Keratinocyte (primary cell): ENCODE data around the gene FAM177B. TPM values are rescaled to one million over a fixed set of nuclear protein-coding genes. Genes with fewer than 3 reads are reported as not detected.

Experiments used
- DNase-seq: peaks from one replicate; pipeline ENCODE4 v3.0.0-alpha.2; 2011; ENCODE audit warnings: low read depth, missing footprints, low spot score
- FAIRE-seq: peaks from 2 replicates; lab custom pipeline; 2011; peaks lifted over from hg19 to GRCh38; lab: Jason Lieb, UNC
- H2AFZ ChIP-seq: 2 replicates; pipeline ENCODE4 v1.6.0; 2012; ENCODE audit warnings: low read length, control low read depth, inconsistent platforms; ENCODE audit not compliant: control insufficient read depth
- H3K27ac ChIP-seq: 2 replicates; pipeline ENCODE4 v1.5.1; 2011; ENCODE audit warnings: low read length; ENCODE audit not compliant: control insufficient read depth, insufficient read depth
- H3K27me3 ChIP-seq: 3 replicates; pipeline ENCODE4 v1.6.0; 2011; ENCODE audit warnings: low read length; ENCODE audit not compliant: control insufficient read depth, insufficient read depth; ENCODE audit errors: extremely low read depth
- H3K36me3 ChIP-seq, 2 experiments: 2 replicates in 1 of 2; 3 replicates in 1 of 2; pipeline ENCODE4 v1.5.1; 2011; ENCODE audit warnings: low read length in 2 of 2, mild to moderate bottlenecking in 1 of 2; ENCODE audit not compliant: control insufficient read depth in 2 of 2, insufficient read depth in 2 of 2; ENCODE audit errors: extremely low read depth in 1 of 2
- H3K4me1 ChIP-seq: 3 replicates; pipeline ENCODE4 v1.5.1; 2011; ENCODE audit warnings: low read length; ENCODE audit not compliant: control insufficient read depth, insufficient read depth; ENCODE audit errors: extremely low read depth
- H3K4me2 ChIP-seq: 3 replicates; pipeline ENCODE4 v1.6.0; 2011; ENCODE audit warnings: low read depth, low read length; ENCODE audit not compliant: control insufficient read depth, insufficient read depth; ENCODE audit errors: extremely low read depth
- H3K4me3 ChIP-seq, 3 experiments: fragments of 200-600 bp in 1 of 3; sonication (generic) in 1 of 3; 2 replicates in 2 of 3; 3 replicates in 1 of 3; pipeline ENCODE4 v1.5.1; 2011 to 2016; ENCODE audit warnings: low read length in 3 of 3, mild to moderate bottlenecking in 3 of 3, control low read depth in 2 of 3, inconsistent platforms in 1 of 3, low read depth in 1 of 3, mixed read lengths in 1 of 3, mixed run types in 1 of 3, moderate library complexity in 1 of 3; ENCODE audit not compliant: control insufficient read depth in 2 of 3, insufficient read depth in 2 of 3; ENCODE audit errors: extremely low read depth in 1 of 3
- H3K79me2 ChIP-seq: 2 replicates; pipeline ENCODE4 v1.6.0; 2012; ENCODE audit warnings: low read length; ENCODE audit not compliant: control insufficient read depth, insufficient read depth
- H3K9ac ChIP-seq: 3 replicates; pipeline ENCODE4 v1.6.0; 2011; ENCODE audit warnings: low read length; ENCODE audit not compliant: control insufficient read depth, insufficient read depth; ENCODE audit errors: extremely low read depth
- H3K9me1 ChIP-seq: 3 replicates; pipeline ENCODE4 v1.6.0; 2011; ENCODE audit warnings: low read length; ENCODE audit not compliant: control insufficient read depth, insufficient read depth; ENCODE audit errors: extremely low read depth
- H3K9me3 ChIP-seq: 2 replicates; pipeline ENCODE4 v1.5.1; 2012; ENCODE audit warnings: low read depth, low read length; ENCODE audit not compliant: control insufficient read depth
- H4K20me1 ChIP-seq: 3 replicates; pipeline ENCODE4 v1.6.0; 2011; ENCODE audit warnings: low read length; ENCODE audit not compliant: control insufficient read depth, insufficient read depth; ENCODE audit errors: extremely low read depth
- CTCF ChIP-seq, 3 experiments: IDR thresholded peaks in 1 of 3; conservative IDR thresholded peaks in 1 of 3; optimal IDR thresholded peaks in 1 of 3; 2 replicates in 2 of 3; 3 replicates in 1 of 3; pipeline versions ENCODE3 to v1.5.1; 2011; ENCODE audit warnings: low read length in 3 of 3, mild to moderate bottlenecking in 3 of 3, moderate library complexity in 2 of 3, control low read depth in 1 of 3, inconsistent platforms in 1 of 3; ENCODE audit not compliant: insufficient read depth in 2 of 3; ENCODE audit errors: extremely low read depth in 1 of 3
- EZH2 ChIP-seq: IDR thresholded peaks from one replicate; pipeline ENCODE4 v1.6.1; 2012; ENCODE audit warnings: inconsistent platforms, mild to moderate bottlenecking, low read length, moderate library complexity
- dilution Hi-C: fragments of 300-500 bp; cut with MboI; formaldehyde crosslinking; loops from one replicate; pipeline ENCODE4 v1.7.0; 2020; ENCODE audit warnings: low sequenced_read_pairs; ENCODE audit not compliant: extremely low pct_ligation_motif_present
- polyA plus RNA-seq, 5 experiments: library from polyadenylated mRNA; depleted of rRNA in 3 of 5; stranded (reverse) in 3 of 5; stranded (forward) in 1 of 5; unstranded in 1 of 5; fragments of >200 nt; gene quantifications; 1 replicate in 1 of 5; 2 replicates in 3 of 5; 3 replicates in 1 of 5; pipeline versions ENCODE4 v1.2.1 to v1.2.3, GENCODE V29; 2011 to 2012; ENCODE audit warnings: missing spikeins in 2 of 5, low read depth in 1 of 5, low replicate concordance in 1 of 5

The FAM177B gene
- polyA plus RNA-seq, 1 donor (not counting 4 experiments of a cell fraction or from before 2014, with no cell fraction given): not detected

DNA sequence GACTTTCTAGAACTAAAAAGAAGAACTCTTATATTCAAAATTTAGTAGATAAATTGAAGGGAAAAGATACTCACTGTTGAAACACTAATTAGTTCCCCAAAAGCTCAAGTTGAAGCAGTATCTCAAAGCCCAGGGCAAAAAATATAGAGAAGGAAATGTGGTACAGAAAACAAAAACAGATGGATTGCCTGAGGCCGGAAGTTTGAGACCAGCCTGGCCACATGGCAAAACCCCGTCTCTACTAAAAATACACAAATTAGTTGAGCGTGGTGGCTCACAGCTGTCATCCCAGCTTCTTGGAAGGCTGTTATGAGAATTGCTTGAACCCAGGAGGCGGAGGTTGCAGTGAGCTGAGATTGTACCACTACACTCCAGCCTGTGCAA lies 36.0 kb downstream of the FAM177B start:
- no peak overlapping the region for H2AFZ ChIP-seq
- H4K20me1 ChIP-seq: no peaks in the 10 kb centered on the region
- no peaks in the 10 kb centered on the region for H3K79me2 ChIP-seq
- H3K4me3 ChIP-seq: no peak overlapping the region
- no peaks in the 10 kb centered on the region for H3K36me3 ChIP-seq
- dilution Hi-C loops: no loop called here
- no peaks in the 10 kb centered on the region for H3K27me3 ChIP-seq
- H3K9me1 ChIP-seq: no peaks in the 10 kb centered on the region
- FAIRE-seq: no peak
- TF ChIP-seq EZH2 (no peak), CTCF (optimal IDR thresholded peaks at IDR 0.05 in 1 of 3, IDR thresholded peaks at IDR 0.05 in 1 of 3, conservative IDR thresholded peaks at IDR 0.05 in 1 of 3; ENCODE audit: extremely low read depth in 1 of 3, insufficient read depth in 2 of 3, low read length in 3 of 3) (no peak)
- no peak overlapping the region for H3K4me2 ChIP-seq
- DNase-seq: no peak
- no peaks in the 10 kb centered on the region for H3K4me1 ChIP-seq
- no peak overlapping the region for H3K27ac ChIP-seq
- no peak overlapping the region for H3K9ac ChIP-seq
- no peaks in the 10 kb centered on the region for H3K9me3 ChIP-seq

- no peak for FAIRE-seq
- Histone ChIP-seq H3K9ac (no peak overlapping the region), H3K4me1 (no peaks in the 10 kb centered on the region)
These were observed 40.5 kb downstream of the FAM177B start for GRCh38 chr1:222777463-222777862.

More at GRCh38 chr1:222777463-222777862, 40.5 kb downstream of the FAM177B start:
- H3K79me2 ChIP-seq: no peaks in the 10 kb centered on the region
- DNase-seq: no peak
- H3K4me3 ChIP-seq: no peak overlapping the region
- dilution Hi-C loops: loop anchor here (25.0 kb wide), 1 partner anchor 310 kb away; no protein-coding TSS in a partner anchor
- no peak overlapping the region for H2AFZ ChIP-seq
- no peak for TF ChIP-seq EZH2
- TF ChIP-seq CTCF (optimal IDR thresholded peaks at IDR 0.05 in 1 of 3, IDR thresholded peaks at IDR 0.05 in 1 of 3, conservative IDR thresholded peaks at IDR 0.05 in 1 of 3; ENCODE audit: extremely low read depth in 1 of 3, insufficient read depth in 2 of 3, low read length in 3 of 3): no peak
- H3K4me2 ChIP-seq: no peak overlapping the region
- H3K27ac ChIP-seq: no peak overlapping the region
- no peaks in the 10 kb centered on the region for H3K9me3 ChIP-seq
- H3K9me1 ChIP-seq: no peaks in the 10 kb centered on the region
- H3K36me3 ChIP-seq: no peaks in the 10 kb centered on the region
- no peaks in the 10 kb centered on the region for H3K27me3 ChIP-seq
- H4K20me1 ChIP-seq: no peaks in the 10 kb centered on the region
